ENCODE data around the gene SLC35F5.

DNA sequence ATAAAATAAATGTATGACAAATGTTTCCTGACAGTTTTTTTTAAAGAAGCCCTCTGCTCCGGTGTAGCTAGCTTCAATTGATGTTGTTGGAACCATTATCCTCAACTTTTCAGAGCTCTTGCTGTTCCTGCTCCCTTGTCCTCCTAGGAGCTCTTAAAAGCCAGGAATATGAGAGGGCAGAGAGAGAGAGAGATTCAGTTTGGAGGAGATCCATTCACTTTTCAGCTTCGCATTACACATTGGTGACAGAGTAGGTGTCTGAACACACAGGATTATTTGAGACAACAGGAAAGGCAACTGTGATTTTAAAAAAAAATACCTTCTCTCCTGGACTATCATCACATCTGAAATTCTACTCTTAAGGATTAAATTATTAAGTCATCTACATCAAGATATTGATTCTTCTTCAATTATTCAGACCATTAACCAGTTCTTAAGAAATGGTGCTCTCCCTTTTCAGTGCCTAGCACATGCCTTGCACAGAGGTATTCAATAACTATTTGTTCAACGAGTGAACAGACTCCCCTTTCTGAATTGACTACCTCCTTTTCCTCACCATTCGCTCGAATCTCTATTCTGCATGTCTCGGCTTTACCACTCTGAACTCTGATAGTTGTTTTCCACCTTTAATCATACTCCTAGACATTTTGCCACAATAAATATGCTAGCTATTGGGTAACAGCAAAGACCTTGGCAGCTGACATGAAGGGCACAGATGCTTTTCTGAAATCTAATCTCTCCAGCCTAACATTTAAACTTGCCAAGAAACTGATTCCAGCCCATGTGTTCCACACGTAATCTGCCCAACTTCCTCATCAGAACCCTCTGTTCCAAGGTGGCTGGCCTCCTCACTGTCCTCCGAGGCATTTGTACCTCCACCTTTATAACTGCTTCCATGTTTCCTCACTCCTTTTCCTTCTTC, 28.6 kb upstream of the SLC35F5 start:
- TF ChIP-seq, protein P1, sequence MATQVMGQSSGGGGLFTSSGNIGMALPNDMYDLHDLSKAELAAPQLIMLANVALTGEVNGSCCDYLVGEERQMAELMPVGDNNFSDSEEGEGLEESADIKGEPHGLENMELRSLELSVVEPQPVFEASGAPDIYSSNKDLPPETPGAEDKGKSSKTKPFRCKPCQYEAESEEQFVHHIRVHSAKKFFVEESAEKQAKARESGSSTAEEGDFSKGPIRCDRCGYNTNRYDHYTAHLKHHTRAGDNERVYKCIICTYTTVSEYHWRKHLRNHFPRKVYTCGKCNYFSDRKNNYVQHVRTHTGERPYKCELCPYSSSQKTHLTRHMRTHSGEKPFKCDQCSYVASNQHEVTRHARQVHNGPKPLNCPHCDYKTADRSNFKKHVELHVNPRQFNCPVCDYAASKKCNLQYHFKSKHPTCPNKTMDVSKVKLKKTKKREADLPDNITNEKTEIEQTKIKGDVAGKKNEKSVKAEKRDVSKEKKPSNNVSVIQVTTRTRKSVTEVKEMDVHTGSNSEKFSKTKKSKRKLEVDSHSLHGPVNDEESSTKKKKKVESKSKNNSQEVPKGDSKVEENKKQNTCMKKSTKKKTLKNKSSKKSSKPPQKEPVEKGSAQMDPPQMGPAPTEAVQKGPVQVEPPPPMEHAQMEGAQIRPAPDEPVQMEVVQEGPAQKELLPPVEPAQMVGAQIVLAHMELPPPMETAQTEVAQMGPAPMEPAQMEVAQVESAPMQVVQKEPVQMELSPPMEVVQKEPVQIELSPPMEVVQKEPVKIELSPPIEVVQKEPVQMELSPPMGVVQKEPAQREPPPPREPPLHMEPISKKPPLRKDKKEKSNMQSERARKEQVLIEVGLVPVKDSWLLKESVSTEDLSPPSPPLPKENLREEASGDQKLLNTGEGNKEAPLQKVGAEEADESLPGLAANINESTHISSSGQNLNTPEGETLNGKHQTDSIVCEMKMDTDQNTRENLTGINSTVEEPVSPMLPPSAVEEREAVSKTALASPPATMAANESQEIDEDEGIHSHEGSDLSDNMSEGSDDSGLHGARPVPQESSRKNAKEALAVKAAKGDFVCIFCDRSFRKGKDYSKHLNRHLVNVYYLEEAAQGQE (IDR thresholded peaks at IDR 0.05; ENCODE audit: low read depth): no peak
- TF ChIP-seq TEAD4 (IDR thresholded peaks at IDR 0.05): no peak
- no peak for TF ChIP-seq CEBPB (IDR thresholded peaks at IDR 0.05)
- no peak for TF ChIP-seq YY1 (IDR thresholded peaks at IDR 0.05; ENCODE audit: low read depth)

Data from Ishikawa (cell line).